Ovary (tissue), 3 donors: ENCODE results near the gene MARK3.

Experiments
- CTCF ChIP-seq, 3 donors: fragments of 450-650 bp in 2 of 3; fragments of 200-600 bp in 1 of 3; IDR thresholded peaks; one replicate each; pipeline versions ENCODE4 v1.5.1 to v1.8.0; 2016 to 2022; ENCODE audit warnings: antibody characterized with exemption in 3 of 3, mild to moderate bottlenecking in 1 of 3
- EP300 ChIP-seq: sonication (generic); formaldehyde crosslinking; IDR thresholded peaks from one replicate; pipeline ENCODE4 v1.6.1; 2017; ENCODE audit warnings: antibody characterized with exemption
- POLR2A ChIP-seq: fragments of 450-650 bp; IDR thresholded peaks from one replicate; pipeline ENCODE4 v1.6.1; 2017; ENCODE audit warnings: antibody characterized with exemption, mild to moderate bottlenecking, moderate library complexity
- donor health status: DM: no; HTN: no; CAD: no.

- no peak for TF ChIP-seq CTCF (IDR thresholded peaks at IDR 0.05)
- no peak for TF ChIP-seq POLR2A
- no peak for TF ChIP-seq EP300
Measured at GRCh38 chr14:103418481-103418818, 33.2 kb downstream of the MARK3 start.
